Karpas-422 (cell line): ENCODE measurements around the gene TSSK2. TPM values are rescaled to one million over a fixed set of nuclear protein-coding genes. Genes with fewer than 3 reads are reported as not detected.
A peak's percentile ranks its signal among the peaks of the same experiment; 100 is the strongest.

ENCODE experiments used
- DNase-seq: peaks from one replicate; pipeline ENCODE4 v3.0.0-alpha.2; 2015
- H2AFZ ChIP-seq: fragments of 200-600 bp; sonication (generic); 2 replicates; pipeline ENCODE4 v1.6.1; 2014; ENCODE audit warnings: antibody characterized with exemption, low read length, mixed read lengths
- H3K27ac ChIP-seq: fragments of 200-600 bp; sonication (generic); 2 replicates; pipeline ENCODE4 v1.5.1; 2014; ENCODE audit warnings: mild to moderate bottlenecking, low read length, moderate library complexity
- H3K27me3 ChIP-seq: fragments of 200-600 bp; sonication (generic); 2 replicates; pipeline ENCODE4 v1.6.1; 2014; ENCODE audit warnings: low read length, mixed read lengths
- H3K36me3 ChIP-seq: fragments of 200-600 bp; sonication (generic); 2 replicates; pipeline ENCODE4 v1.6.1; 2014; ENCODE audit warnings: low read length, mixed read lengths; ENCODE audit not compliant: insufficient read depth
- H3K4me1 ChIP-seq: fragments of 200-600 bp; sonication (generic); 2 replicates; pipeline ENCODE4 v1.6.1; 2014; ENCODE audit warnings: mild to moderate bottlenecking, low read length, mixed read lengths
- H3K4me2 ChIP-seq: fragments of 200-600 bp; sonication (generic); 2 replicates; pipeline ENCODE4 v1.6.1; 2014; ENCODE audit warnings: low read length, low read depth, mild to moderate bottlenecking; ENCODE audit not compliant: poor library complexity, severe bottlenecking
- H3K4me3 ChIP-seq: fragments of 200-600 bp; sonication (generic); 2 replicates; pipeline ENCODE4 v1.5.1; 2014; ENCODE audit warnings: mild to moderate bottlenecking, antibody characterized with exemption, low read length, mixed read lengths
- H3K79me2 ChIP-seq: fragments of 200-600 bp; sonication (generic); 2 replicates; pipeline ENCODE4 v1.6.1; 2014; ENCODE audit warnings: mild to moderate bottlenecking, low read length, mixed read lengths
- H3K9ac ChIP-seq: fragments of 200-600 bp; sonication (generic); 2 replicates; pipeline ENCODE4 v1.6.0; 2014; ENCODE audit warnings: low read length
- H3K9me2 ChIP-seq: fragments of 200-600 bp; sonication (generic), shearing (Covaris generic); replicated peaks from 2 replicates; pipeline ENCODE4 v1.6.0; 2014; ENCODE audit warnings: mild to moderate bottlenecking, low read length, moderate library complexity; ENCODE audit not compliant: insufficient read depth
- H3K9me3 ChIP-seq: fragments of 300-700, 200-600 bp; sonication (generic); 2 replicates; pipeline ENCODE4 v1.6.1; 2014; ENCODE audit warnings: low read length, mixed read lengths
- H4K20me1 ChIP-seq: fragments of 200-600 bp; sonication (generic); 2 replicates; pipeline ENCODE4 v1.6.1; 2014; ENCODE audit warnings: mild to moderate bottlenecking, antibody characterized with exemption, low read length, low read depth; ENCODE audit not compliant: insufficient read depth
- total RNA-seq: library from RNA; depleted of rRNA; stranded (reverse); fragments of >200 nt; shearing (Covaris generic); gene quantifications from 2 replicates; pipeline ENCODE4 v1.2.3, GENCODE V29; 2014; ENCODE audit warnings: low replicate concordance

The TSSK2 gene
- total RNA-seq, 1 experiment from 2014 or later = not detected

GRCh38 chr22:19136915-19137314 lies 5.8 kb downstream of the TSSK2 start:
- H3K9ac ChIP-seq = no peak overlapping the region
- no peak overlapping the region for H2AFZ ChIP-seq
- H3K36me3 ChIP-seq = peaks cover 10% of the 10 kb centered on the region; the same call in 1 of the 2 replicates
- H3K9me2 ChIP-seq = no peaks in the 10 kb centered on the region
- H3K4me3 ChIP-seq = no peak overlapping the region
- H3K4me1 ChIP-seq = no peaks in the 10 kb centered on the region
- no peak overlapping the region for H3K27ac ChIP-seq
- no peak overlapping the region for H3K4me2 ChIP-seq
- H4K20me1 ChIP-seq = no peaks in the 10 kb centered on the region
- DNase-seq = no peak
- H3K9me3 ChIP-seq = no peaks in the 10 kb centered on the region
- no peaks in the 10 kb centered on the region for H3K79me2 ChIP-seq
- H3K27me3 ChIP-seq = no peaks in the 10 kb centered on the region

- no peaks in the 10 kb centered on the region for H3K9me3 ChIP-seq
- H3K36me3 ChIP-seq = peaks cover 16% of the 10 kb centered on the region; the same call in 1 of the 2 replicates
- no peak overlapping the region for H3K9ac ChIP-seq
- H3K27me3 ChIP-seq = no peaks in the 10 kb centered on the region
- no peaks in the 10 kb centered on the region for H3K79me2 ChIP-seq
- no peak overlapping the region for H2AFZ ChIP-seq
- no peak overlapping the region for H3K4me2 ChIP-seq
- no peaks in the 10 kb centered on the region for H3K4me1 ChIP-seq
- H3K27ac ChIP-seq = no peak overlapping the region
- no peak for DNase-seq
- no peaks in the 10 kb centered on the region for H3K9me2 ChIP-seq
- H4K20me1 ChIP-seq = no peaks in the 10 kb centered on the region
- no peak overlapping the region for H3K4me3 ChIP-seq
These were observed 6.5 kb downstream of the TSSK2 start for GRCh38 chr22:19137384-19138216.

GRCh38 chr22:19138217-19139000 lies 7.3 kb downstream of the TSSK2 start:
- no peak for DNase-seq
- no peak overlapping the region for H3K9ac ChIP-seq
- H3K4me1 ChIP-seq = peaks cover 3% of the 10 kb centered on the region
- H3K4me3 ChIP-seq = no peak overlapping the region
- no peak overlapping the region for H2AFZ ChIP-seq
- H3K27ac ChIP-seq = no peak overlapping the region
- no peaks in the 10 kb centered on the region for H3K9me3 ChIP-seq
- no peaks in the 10 kb centered on the region for H3K27me3 ChIP-seq
- no peak overlapping the region for H3K4me2 ChIP-seq
- peaks cover 5% of the 10 kb centered on the region for H3K79me2 ChIP-seq
- H3K9me2 ChIP-seq = no peaks in the 10 kb centered on the region
- peaks cover 16% of the 10 kb centered on the region; the same call in 1 of the 2 replicates for H3K36me3 ChIP-seq
- H4K20me1 ChIP-seq = no peaks in the 10 kb centered on the region

- Histone ChIP-seq H3K36me3 (peaks cover 16% of the 10 kb centered on the region; the same call in 1 of the 2 replicates), H3K9me2 (no peaks in the 10 kb centered on the region), H3K4me2 (no peak overlapping the region), H3K4me1 (peaks cover 8% of the 10 kb centered on the region), H3K9me3 (no peaks in the 10 kb centered on the region), H3K79me2 (peaks cover 10% of the 10 kb centered on the region), H3K4me3 (no peak overlapping the region), H3K9ac (no peak overlapping the region), H3K27me3 (no peaks in the 10 kb centered on the region), H3K27ac (no peak overlapping the region), H2AFZ (no peak overlapping the region), H4K20me1 (no peaks in the 10 kb centered on the region)
- DNase-seq = no peak
These were observed 7.9 kb downstream of the TSSK2 start for GRCh38 chr22:19139001-19139356.

- H3K9me3 ChIP-seq = no peaks in the 10 kb centered on the region
- no peak overlapping the region for H2AFZ ChIP-seq
- no peak overlapping the region for H3K4me3 ChIP-seq
- no peak for DNase-seq
- peaks cover 10% of the 10 kb centered on the region for H3K4me1 ChIP-seq
- no peak overlapping the region for H3K9ac ChIP-seq
- no peaks in the 10 kb centered on the region for H3K9me2 ChIP-seq
- H3K4me2 ChIP-seq = no peak overlapping the region
- H4K20me1 ChIP-seq = no peaks in the 10 kb centered on the region
- H3K27ac ChIP-seq = no peak overlapping the region
- H3K27me3 ChIP-seq = no peaks in the 10 kb centered on the region
- H3K79me2 ChIP-seq = peaks cover 15% of the 10 kb centered on the region
- peaks cover 16% of the 10 kb centered on the region; the same call in 1 of the 2 replicates for H3K36me3 ChIP-seq
These were observed 8.9 kb downstream of the TSSK2 start for GRCh38 chr22:19139974-19140373.

GRCh38 chr22:19142394-19142793 lies 11.3 kb downstream of the TSSK2 start:
- Histone ChIP-seq H3K9ac (no peak overlapping the region), H4K20me1 (no peaks in the 10 kb centered on the region), H3K36me3 (peaks cover 16% of the 10 kb centered on the region; the same call in 1 of the 2 replicates), H3K27me3 (no peaks in the 10 kb centered on the region), H3K4me1 (peaks cover 14% of the 10 kb centered on the region), H3K4me2 (no peak overlapping the region), H3K9me2 (no peaks in the 10 kb centered on the region), H3K27ac (no peak overlapping the region), H3K9me3 (no peaks in the 10 kb centered on the region), H3K4me3 (no peak overlapping the region), H3K79me2 (peaks cover 15% of the 10 kb centered on the region), H2AFZ (no peak overlapping the region)
- no peak for DNase-seq

- Histone ChIP-seq H3K4me1 (peaks cover 14% of the 10 kb centered on the region), H2AFZ (no peak overlapping the region), H3K4me3 (peak overlapping the region; percentile 99), H3K79me2 (peaks cover 15% of the 10 kb centered on the region), H3K4me2 (peak overlapping the region; percentile 95), H3K36me3 (peaks cover 16% of the 10 kb centered on the region; the same call in 1 of the 2 replicates), H3K27me3 (no peaks in the 10 kb centered on the region), H3K27ac (no peak overlapping the region), H3K9me2 (no peaks in the 10 kb centered on the region), H3K9me3 (no peaks in the 10 kb centered on the region), H4K20me1 (no peaks in the 10 kb centered on the region), H3K9ac (peak overlapping the region; percentile 95)
- DNase-seq = no peak
These were observed 12.1 kb downstream of the TSSK2 start for GRCh38 chr22:19143212-19143611.

GRCh38 chr22:19143967-19144400 lies 12.9 kb downstream of the TSSK2 start:
- Histone ChIP-seq H3K79me2 (peaks cover 15% of the 10 kb centered on the region), H3K27ac (no peak overlapping the region), H3K4me3 (peak overlapping the region; percentile 99), H3K27me3 (no peaks in the 10 kb centered on the region), H3K9me3 (no peaks in the 10 kb centered on the region), H3K36me3 (peaks cover 16% of the 10 kb centered on the region; the same call in 1 of the 2 replicates), H2AFZ (no peak overlapping the region), H3K9me2 (no peaks in the 10 kb centered on the region), H3K4me2 (peak overlapping the region; percentile 95), H3K9ac (peak overlapping the region; percentile 95), H4K20me1 (no peaks in the 10 kb centered on the region), H3K4me1 (peaks cover 14% of the 10 kb centered on the region)
- peak; percentile 71 for DNase-seq
